ENCODE data around the gene POC1A. TPM values are rescaled to one million over a fixed set of nuclear protein-coding genes. Genes with fewer than 3 reads are reported as not detected.
"Not testable (repeated sequence)": the region's sequence is repeated elsewhere in the genome, so short reads cannot be mapped to it uniquely, and the experiment has no call there.

The POC1A gene
- total RNA-seq, 4 donors from 2014 or later: 0.65 to 2.0 (median 1.2) TPM

DNA sequence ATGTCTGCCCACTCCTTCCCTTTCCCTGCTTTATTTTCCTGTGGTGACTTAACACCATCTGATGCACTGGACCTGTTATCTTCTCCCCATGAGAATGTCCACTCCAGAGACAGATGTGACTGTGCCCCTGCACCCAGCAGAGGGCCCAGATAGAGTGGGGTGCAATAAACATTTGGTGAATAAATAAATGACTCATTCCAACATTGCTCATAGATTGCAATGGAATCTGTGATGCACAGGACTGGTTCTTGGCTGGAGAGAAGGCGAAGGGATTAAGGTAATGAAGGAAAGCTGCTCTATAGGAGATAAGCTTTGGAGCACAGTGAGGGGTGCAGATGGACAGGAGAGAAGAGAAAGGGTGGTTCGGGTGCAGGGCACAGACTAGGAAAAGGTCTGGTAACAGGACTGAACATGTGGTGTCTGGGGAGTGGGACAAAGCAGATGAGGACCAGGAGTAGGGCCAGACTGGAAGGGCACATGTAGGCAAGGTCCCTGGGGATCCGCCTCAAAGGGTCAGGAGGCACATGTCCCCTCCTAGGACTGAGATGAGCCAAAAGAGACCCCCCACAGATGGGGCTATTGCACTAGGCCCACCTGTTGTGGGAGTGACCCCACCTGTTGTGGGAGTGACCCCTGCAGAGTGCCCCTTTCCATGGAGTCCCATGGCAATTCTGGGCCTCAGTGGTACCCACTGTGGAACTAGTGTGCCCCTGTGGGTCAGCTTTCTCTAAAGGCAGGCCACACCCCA lies 17.5 kb upstream of the POC1A start:
- TF ChIP-seq, protein P1, sequence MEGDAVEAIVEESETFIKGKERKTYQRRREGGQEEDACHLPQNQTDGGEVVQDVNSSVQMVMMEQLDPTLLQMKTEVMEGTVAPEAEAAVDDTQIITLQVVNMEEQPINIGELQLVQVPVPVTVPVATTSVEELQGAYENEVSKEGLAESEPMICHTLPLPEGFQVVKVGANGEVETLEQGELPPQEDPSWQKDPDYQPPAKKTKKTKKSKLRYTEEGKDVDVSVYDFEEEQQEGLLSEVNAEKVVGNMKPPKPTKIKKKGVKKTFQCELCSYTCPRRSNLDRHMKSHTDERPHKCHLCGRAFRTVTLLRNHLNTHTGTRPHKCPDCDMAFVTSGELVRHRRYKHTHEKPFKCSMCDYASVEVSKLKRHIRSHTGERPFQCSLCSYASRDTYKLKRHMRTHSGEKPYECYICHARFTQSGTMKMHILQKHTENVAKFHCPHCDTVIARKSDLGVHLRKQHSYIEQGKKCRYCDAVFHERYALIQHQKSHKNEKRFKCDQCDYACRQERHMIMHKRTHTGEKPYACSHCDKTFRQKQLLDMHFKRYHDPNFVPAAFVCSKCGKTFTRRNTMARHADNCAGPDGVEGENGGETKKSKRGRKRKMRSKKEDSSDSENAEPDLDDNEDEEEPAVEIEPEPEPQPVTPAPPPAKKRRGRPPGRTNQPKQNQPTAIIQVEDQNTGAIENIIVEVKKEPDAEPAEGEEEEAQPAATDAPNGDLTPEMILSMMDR (IDR thresholded peaks at IDR 0.05): no peak
- ATAC-seq (ENCODE audit: low FRiP score) (no peak), DNase-seq (ENCODE audit: low spot score) (no peak)

DNA sequence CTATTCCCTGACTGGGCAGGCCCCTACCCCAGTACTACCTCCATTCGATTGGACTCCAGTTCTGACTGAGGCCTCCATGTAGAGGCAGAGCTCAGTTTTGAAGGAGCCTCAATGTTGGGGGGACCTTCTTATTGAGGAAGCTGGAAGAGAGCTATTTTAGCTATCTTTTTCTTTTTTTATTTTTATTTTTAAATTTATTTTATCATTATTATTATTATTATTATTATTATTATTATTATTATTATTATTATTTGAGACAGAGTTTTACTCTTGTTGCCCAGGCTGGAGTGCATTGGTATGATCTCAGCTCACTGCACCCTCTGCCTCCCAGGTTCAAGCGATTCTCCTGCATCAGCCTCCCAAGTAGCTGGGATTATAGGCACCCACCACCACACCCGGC lies 16.0 kb upstream of the POC1A start:
- not testable (repeated sequence) for DNase-seq (ENCODE audit: low spot score); ATAC-seq (ENCODE audit: low FRiP score)

DNA sequence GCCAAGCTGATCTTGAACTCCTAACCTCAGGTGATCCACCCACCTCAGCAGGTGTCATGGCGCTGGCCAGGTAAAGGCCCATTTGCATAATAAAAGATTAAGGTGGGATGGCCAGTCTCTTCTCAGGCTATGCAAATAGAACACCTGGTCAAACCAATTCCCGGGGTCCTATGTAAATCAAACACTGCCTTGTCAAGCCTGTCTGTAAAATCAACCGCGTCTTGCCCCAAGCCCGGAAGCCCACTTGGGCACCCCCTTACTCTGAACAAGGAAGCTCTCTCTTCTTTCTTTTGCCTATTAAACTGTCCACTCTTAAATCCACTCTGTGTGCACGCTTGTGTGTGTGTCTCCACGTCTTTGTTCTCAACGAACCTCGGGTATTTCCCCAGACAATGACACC lies 13.0 kb upstream of the POC1A start:
- DNase-seq (ENCODE audit: low spot score): no peak
- TF ChIP-seq, protein P1 (IDR thresholded peaks at IDR 0.05): no peak

GRCh38 chr3:52162250-52162872 lies 8.1 kb upstream of the POC1A start:
- DNase-seq (ENCODE audit: low spot score) (no peak), ATAC-seq (ENCODE audit: low FRiP score) (no peak)
- TF ChIP-seq, protein P1 (IDR thresholded peaks at IDR 0.05): no peak

More for the DNA sequence above, 13.0 kb upstream of the POC1A start:
- ATAC-seq (ENCODE audit: low FRiP score): no peak

- DNase-seq (ENCODE audit: low spot score): no peak
- TF ChIP-seq, protein P1 (IDR thresholded peaks at IDR 0.05): no peak
- ATAC-seq (ENCODE audit: low FRiP score): no peak
Observed at GRCh38 chr3:52159503-52159902, 5.3 kb upstream of the POC1A start.

GRCh38 chr3:52155912-52156311 lies 1.7 kb upstream of the POC1A start:
- TF ChIP-seq, protein P1 (IDR thresholded peaks at IDR 0.05): no peak
- DNase-seq (ENCODE audit: low spot score) (no peak), ATAC-seq (ENCODE audit: low FRiP score) (no peak)

DNA sequence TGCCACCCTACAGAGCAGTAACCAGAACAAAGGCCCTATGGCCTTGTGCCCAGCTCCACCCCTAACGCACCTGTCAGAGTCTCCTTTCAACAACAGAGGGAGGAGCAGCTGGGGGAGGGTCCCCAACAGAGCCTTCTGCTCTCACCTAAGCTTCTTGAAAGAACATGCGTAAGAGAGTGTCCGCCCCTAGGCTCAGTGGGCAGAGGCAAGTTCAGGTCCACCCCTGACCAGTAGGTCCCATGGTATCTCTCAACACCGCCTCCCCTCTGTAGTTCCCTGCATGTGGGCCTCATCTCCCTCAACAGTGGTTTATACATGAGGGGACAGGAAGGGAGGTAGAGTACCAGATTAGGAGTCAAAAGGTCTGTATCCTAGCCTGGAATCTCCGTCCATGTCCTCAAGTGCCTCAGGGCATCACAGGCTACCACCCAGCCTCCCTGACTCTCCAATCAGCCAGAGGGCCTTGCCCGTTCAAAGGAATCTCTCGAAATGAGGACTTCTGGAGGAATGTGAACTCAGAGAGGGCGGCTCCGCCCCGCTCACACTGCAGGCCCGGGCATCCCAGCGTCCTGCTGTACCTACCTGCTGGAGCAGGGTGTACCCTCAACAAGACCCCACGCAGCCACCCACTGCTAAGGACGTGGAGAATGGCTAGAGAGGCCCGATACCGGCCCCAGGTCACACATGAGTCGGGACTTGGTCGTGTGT lies 680 bp downstream of the POC1A start:
- TF ChIP-seq, protein P1 (IDR thresholded peaks at IDR 0.05): no peak
- no peak for DNase-seq (ENCODE audit: low spot score)
- ATAC-seq (ENCODE audit: low FRiP score): no peak

DNA sequence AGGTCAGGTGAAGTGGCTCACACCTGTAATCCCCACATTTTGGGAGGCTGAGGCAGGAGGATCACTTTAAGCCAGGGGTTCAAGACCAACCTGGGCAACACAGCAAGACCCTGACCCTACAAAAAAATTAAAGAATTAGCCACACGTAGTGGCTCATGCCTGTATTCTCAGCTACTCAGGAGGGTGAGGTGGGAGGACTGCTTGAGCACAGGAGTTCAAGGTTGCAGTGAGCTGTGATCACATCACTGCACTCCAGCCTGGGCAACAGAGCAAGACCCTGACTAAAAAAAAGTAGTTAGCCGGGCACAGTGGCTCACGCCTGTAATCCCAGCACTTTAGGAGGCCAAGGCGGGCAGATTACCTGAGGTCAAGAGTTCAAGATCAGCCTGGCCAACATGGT lies 2.2 kb downstream of the POC1A start:
- not testable (repeated sequence) for DNase-seq (ENCODE audit: low spot score); ATAC-seq (ENCODE audit: low FRiP score)

Measured in omental fat pad (tissue), 4 donors.